ENCODE measurements around the gene STARD8. TPM values are rescaled to one million over a fixed set of nuclear protein-coding genes. Genes with fewer than 3 reads are reported as not detected.

STARD8 gene
- total and polyA plus RNA-seq, 2 donors (not counting 1 experiment from before 2014, with no cell fraction given): 0.33 to 0.54 TPM

GRCh38 chrX:68699960-68700746 lies 52.7 kb downstream of the STARD8 start:
- no peaks in the 10 kb centered on the region for H3K79me2 ChIP-seq (ENCODE audit: control insufficient read depth, insufficient read depth, low read length)
- peaks cover 4% of the 10 kb centered on the region for H3K4me1 Mint-ChIP-seq
- no peaks in the 10 kb centered on the region for H4K20me1 ChIP-seq (ENCODE audit: control insufficient read depth, insufficient read depth, low read length, poor library complexity, severe bottlenecking)
- TF ChIP-seq EZH2 (IDR thresholded peaks at IDR 0.05; ENCODE audit: borderline replicate concordance, insufficient read depth, low read depth, low read length, poor library complexity, severe bottlenecking) (no peak), CTCF (IDR thresholded peaks at IDR 0.05) (no peak)
- H3K9me3 ChIP-seq (ENCODE audit: control extremely low read depth in 1 of 3, control insufficient read depth in 2 of 3, insufficient read depth in 1 of 3, low read length in 2 of 3): no peaks in the 10 kb centered on the region
- ChIA-PET CTCF (no interaction called here), POLR2A (no interaction called here)
- DNase-seq: no peak
- intact Hi-C loops (cut with micrococcal nuclease): no loop called here
- H3K4me3 ChIP-seq (ENCODE audit: control extremely low read depth in 1 of 5, extremely low read depth in 1 of 5, insufficient read depth in 1 of 5, low read depth in 2 of 5, low read length in 4 of 5): no peak overlapping the region
- no peak overlapping the region for H3K4me3 Mint-ChIP-seq
- 57% methylated on average over 3 of the region's 7 CpGs for WGBS (ENCODE audit: insufficient coverage)
- H3K9me3 Mint-ChIP-seq (ENCODE audit: insufficient read depth): no peaks in the 10 kb centered on the region
- H2AFZ ChIP-seq (ENCODE audit: insufficient read depth, low read depth, low read length, poor library complexity, severe bottlenecking): no peak overlapping the region
- no peaks in the 10 kb centered on the region for H3K4me1 ChIP-seq (ENCODE audit: control insufficient read depth in 2 of 2, insufficient read depth in 2 of 2, low read length in 2 of 2)
- H3K4me2 ChIP-seq (replicated peaks; ENCODE audit: low read depth, low read length, poor library complexity, severe bottlenecking): no peak overlapping the region
- no peak overlapping the region for H3K27ac ChIP-seq (ENCODE audit: low read length in 2 of 2)
- H3K9ac ChIP-seq (ENCODE audit: low read length): no peak overlapping the region
- no peak overlapping the region for H3K27ac Mint-ChIP-seq
- no peaks in the 10 kb centered on the region for H3K36me3 ChIP-seq (replicated peaks in 1 of 2; ENCODE audit: control extremely low read depth in 1 of 2, control insufficient read depth in 1 of 2, extremely low read depth in 1 of 2, insufficient read depth in 2 of 2, low read length in 1 of 2)
- H3K27me3 ChIP-seq (replicated peaks in 1 of 4; ENCODE audit: control extremely low read depth in 1 of 4, control insufficient read depth in 3 of 4, insufficient read depth in 4 of 4, low read length in 3 of 4): peaks cover 0 to 2% (median 0%) of the 10 kb centered on the region in 4 experiments
- peaks cover 5% of the 10 kb centered on the region for H3K27me3 Mint-ChIP-seq
- ATAC-seq (ENCODE audit: low read depth): no peak

- H3K27ac ChIP-seq (ENCODE audit: low read length in 2 of 2): no peak overlapping the region
- no peaks in the 10 kb centered on the region for H3K9me3 ChIP-seq (ENCODE audit: control extremely low read depth in 1 of 3, control insufficient read depth in 2 of 3, insufficient read depth in 1 of 3, low read length in 2 of 3)
- H3K36me3 ChIP-seq (replicated peaks in 1 of 2; ENCODE audit: control extremely low read depth in 1 of 2, control insufficient read depth in 1 of 2, extremely low read depth in 1 of 2, insufficient read depth in 2 of 2, low read length in 1 of 2): no peaks in the 10 kb centered on the region
- POLR2A ChIA-PET: no interaction called here
- no peaks in the 10 kb centered on the region for H3K27me3 ChIP-seq (replicated peaks in 1 of 4; ENCODE audit: control extremely low read depth in 1 of 4, control insufficient read depth in 3 of 4, insufficient read depth in 4 of 4, low read length in 3 of 4)
- no peaks in the 10 kb centered on the region for H4K20me1 ChIP-seq (ENCODE audit: control insufficient read depth, insufficient read depth, low read length, poor library complexity, severe bottlenecking)
- CTCF ChIA-PET: no interaction called here
- ATAC-seq (ENCODE audit: low read depth) (no peak), DNase-seq (no peak)
- H3K4me3 ChIP-seq (ENCODE audit: control extremely low read depth in 1 of 5, extremely low read depth in 1 of 5, insufficient read depth in 1 of 5, low read depth in 2 of 5, low read length in 4 of 5): no peak overlapping the region
- no peak overlapping the region for H3K27ac Mint-ChIP-seq
- WGBS (ENCODE audit: insufficient coverage): 11% methylated on average over 1 of the region's 5 CpGs
- H3K4me1 Mint-ChIP-seq: no peaks in the 10 kb centered on the region
- no peaks in the 10 kb centered on the region for H3K4me1 ChIP-seq (ENCODE audit: control insufficient read depth in 2 of 2, insufficient read depth in 2 of 2, low read length in 2 of 2)
- TF ChIP-seq EZH2 (IDR thresholded peaks at IDR 0.05; ENCODE audit: borderline replicate concordance, insufficient read depth, low read depth, low read length, poor library complexity, severe bottlenecking): no peak
- TF ChIP-seq CTCF (IDR thresholded peaks at IDR 0.05): no peak
- no peak overlapping the region for H2AFZ ChIP-seq (ENCODE audit: insufficient read depth, low read depth, low read length, poor library complexity, severe bottlenecking)
- no peaks in the 10 kb centered on the region for H3K79me2 ChIP-seq (ENCODE audit: control insufficient read depth, insufficient read depth, low read length)
- no peaks in the 10 kb centered on the region for H3K27me3 Mint-ChIP-seq
- intact Hi-C loops (cut with micrococcal nuclease): no loop called here
- H3K4me3 Mint-ChIP-seq: no peak overlapping the region
- H3K4me2 ChIP-seq (replicated peaks; ENCODE audit: low read depth, low read length, poor library complexity, severe bottlenecking): no peak overlapping the region
- no peak overlapping the region for H3K9ac ChIP-seq (ENCODE audit: low read length)
- no peaks in the 10 kb centered on the region for H3K9me3 Mint-ChIP-seq (ENCODE audit: insufficient read depth)
These were observed 55.9 kb downstream of the STARD8 start for GRCh38 chrX:68703369-68703768.

Data from B cell (primary cell).